HG03280 (cell line): ENCODE results near the gene KLC1.

Experiments used
- ATAC-seq: cut with Tn5 transposase; IDR thresholded peaks from one replicate; pipeline ENCODE4 v1.9.1; 2021; ENCODE audit warnings: mild to moderate bottlenecking, moderate library complexity; ENCODE audit not compliant: unreplicated experiment

The KLC1 gene

DNA sequence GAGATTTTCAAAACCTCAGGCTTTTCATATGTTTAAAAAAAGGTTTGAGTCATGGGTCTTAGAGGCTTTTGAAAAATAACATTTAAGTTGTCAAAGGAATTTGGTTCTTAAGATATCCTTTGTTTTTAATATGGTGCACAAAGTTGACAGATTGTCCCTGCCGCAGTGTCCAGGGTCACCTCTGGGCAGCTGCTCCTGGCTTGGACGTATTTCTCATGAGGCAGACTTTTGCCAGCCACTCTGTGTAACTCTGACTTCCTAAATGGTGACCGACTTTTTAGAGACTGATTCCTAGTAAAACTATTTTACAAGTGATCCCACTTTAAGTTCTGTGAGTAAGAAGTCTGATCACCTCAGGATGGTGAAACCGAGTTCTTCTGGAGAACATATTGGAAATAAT lies 58.7 kb downstream of the KLC1 start:
- no peak for ATAC-seq

DNA sequence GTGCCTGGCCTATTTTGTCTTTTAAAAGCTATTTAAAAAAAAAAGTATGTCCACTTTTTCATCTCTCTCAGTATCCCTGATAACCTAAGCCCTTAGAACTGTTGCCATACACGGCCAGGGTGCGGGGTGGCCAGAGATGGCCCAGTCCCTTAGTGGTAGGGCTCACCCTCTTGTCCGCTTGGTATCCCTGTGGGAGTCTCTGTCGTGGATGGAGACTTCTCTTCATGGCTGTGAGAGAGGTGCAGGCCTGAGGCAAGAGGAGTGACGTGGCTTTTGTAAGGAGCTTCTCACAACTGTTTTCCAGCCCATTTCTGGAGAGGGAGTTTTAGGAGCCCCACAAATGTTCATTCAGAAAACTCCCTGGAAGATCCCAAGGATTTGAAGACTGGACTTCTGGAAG lies 59.4 kb downstream of the KLC1 start:
- ATAC-seq, result no peak

DNA sequence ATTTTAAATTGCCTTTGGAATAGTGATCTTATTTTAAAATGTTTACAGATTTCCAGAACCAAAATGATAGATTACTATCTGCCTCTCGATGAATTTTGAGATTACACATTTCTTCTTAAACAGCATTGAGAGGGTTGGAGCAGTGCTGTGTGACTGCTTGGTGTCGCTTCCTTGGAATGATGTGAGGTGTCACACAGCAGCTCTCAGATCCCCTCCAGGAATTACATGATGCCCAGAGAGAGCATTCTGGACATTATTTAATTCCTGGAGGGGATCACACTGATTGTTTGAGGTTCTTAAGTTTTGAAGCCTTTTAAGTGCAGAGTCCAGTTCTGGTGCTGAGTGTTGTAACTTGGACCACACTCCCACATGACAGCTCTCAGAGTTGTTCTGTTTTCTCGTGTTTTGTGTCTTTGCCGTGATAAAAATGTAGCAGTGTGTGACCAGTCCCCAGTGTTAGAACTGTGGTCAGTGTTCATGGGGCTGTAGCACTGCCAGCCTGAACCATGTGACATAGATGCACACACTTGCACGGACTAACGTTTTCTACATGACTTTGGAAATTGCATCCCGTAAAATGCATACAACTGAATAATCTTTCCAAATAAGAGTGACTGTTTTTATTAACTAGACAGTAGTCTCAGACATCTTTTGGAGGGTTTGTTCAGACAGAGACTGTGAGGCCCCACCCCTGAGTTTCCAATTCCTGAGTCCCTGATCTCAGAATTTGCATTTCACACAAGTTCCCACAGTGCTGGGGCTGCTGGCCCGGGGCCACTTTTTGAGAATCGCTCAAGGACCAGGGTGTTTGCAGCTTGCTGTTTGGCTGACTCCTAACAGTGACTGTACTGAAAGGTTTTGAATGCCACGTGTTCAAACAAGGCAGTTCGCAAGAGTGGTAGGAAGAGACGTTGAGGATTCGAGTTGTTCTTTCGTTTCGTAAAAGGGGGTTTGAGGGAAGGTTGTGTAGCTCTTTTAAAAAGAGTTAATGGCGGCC lies 60.2 kb downstream of the KLC1 start:
- no peak for ATAC-seq

DNA sequence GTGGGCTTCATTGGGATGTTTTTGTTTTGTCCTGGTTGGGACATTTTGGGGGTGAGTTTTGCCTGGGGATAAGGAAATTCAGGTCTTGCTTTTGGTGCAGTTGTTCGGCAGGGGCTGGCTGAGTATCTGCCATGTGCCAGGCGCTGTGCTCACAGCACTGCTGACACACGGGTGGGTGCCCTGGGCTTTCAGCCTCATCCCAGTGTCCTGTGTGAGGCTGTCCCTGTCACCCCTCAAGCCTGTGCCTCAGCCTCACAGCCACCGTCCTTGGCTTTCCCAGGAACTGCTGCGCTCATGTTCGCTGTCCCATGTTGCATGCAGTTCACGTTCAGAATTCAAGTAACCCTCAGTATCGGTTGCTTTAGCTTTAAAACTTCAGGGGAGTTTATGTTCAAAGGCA lies 61.3 kb downstream of the KLC1 start:
- no peak for ATAC-seq

DNA sequence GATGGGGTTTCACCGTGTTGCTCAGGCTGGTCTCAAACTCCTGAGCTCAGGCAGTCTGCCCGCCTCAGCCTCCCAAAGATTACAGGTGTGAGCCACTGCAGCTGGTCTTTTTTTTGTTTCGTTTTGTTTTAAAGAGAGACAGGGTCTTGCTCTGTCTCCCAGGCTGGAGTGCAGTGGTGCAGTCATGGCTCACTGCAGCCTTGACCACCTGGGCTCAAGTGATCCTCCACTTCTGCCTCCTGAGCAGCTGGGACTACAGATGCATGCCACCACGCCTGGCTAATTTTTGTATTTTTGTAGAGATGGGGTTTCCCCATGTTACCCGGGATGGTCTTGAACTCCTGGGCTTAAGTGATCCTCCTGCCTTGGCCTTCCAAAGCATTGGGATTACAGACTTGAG lies 62.6 kb downstream of the KLC1 start:
- peak; percentile 63 for ATAC-seq

DNA sequence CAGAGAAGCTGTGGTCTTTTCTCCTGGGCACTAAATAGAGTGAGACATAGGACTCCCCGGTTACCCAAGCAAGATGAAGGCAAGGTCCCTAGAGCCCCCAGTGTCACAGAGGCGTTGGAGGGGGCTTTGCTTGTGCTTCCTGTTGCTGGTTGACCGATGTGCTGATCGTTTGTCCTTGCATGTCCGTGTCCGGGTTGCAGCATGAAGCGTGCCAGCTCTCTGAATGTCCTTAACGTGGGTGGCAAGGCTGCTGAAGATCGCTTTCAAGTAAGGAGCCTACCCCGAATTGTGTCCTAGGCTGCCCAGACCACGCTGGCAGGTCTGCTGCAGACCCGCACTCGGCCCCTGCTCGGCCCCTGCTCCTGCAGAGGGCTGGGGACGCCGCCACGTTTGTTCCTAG lies 63.1 kb downstream of the KLC1 start:
- ATAC-seq, result no peak

DNA sequence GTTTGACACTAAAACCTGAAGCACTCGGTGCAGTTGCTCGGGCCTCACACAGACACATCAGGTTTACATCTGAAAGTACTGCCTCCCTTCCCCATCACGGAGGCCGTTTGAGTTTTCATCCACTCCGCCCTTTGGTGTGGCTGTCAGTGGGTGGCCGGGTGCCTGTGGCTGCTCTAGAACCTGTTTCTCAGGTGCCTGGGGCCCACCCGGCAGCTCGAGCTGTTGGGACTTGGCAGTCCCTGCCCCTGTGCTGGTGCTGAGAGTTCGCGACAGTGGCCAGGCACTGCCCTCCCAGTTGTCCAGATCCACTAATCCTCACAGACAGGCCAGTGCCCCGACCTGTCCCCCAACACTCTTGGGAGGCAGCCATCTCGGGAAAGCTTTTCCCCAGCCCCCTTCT lies 63.9 kb downstream of the KLC1 start:
- ATAC-seq, result no peak

DNA sequence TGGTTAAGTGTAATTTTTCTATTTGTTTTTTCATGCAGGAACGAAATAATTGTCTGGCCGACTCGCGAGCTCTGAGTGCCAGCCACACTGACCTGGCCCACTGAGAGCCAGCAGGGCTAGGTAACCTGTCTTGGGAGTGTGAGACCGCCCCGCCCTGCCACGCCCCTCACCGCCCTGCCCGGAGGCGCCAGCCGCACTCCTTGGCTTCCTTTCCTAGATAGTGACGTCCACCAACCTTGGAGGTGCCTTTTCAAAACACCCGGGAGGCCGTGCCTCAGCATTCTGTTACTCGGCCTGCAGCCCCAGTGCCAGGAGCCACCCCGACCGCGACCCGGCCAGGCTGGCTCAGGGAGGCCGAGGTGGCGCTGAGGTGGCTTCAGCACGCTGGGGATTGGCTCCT lies 64.5 kb downstream of the KLC1 start:
- no peak for ATAC-seq

DNA sequence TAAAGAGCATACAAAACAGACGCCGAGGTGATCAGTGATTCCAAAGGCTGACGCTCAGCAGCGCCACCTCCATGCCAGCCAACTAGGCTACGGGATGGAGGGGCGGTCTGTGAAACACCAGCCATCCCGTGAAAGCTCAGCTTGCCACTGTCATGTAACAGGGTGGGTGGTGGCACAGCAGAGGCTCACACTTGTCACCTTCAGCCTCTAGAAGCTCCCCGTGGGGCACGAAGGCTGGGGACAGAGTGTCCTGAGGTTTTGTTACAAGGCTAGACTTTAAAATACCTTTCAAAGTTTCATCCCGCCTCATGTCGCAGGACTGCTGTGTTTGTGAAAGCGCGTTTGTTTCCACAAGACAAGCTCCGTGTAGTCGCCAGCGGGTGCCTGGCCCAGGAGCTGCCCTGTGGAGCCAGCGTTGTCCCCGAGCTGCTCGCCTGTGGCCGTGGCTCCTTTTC lies 65.6 kb downstream of the KLC1 start:
- ATAC-seq, result no peak

DNA sequence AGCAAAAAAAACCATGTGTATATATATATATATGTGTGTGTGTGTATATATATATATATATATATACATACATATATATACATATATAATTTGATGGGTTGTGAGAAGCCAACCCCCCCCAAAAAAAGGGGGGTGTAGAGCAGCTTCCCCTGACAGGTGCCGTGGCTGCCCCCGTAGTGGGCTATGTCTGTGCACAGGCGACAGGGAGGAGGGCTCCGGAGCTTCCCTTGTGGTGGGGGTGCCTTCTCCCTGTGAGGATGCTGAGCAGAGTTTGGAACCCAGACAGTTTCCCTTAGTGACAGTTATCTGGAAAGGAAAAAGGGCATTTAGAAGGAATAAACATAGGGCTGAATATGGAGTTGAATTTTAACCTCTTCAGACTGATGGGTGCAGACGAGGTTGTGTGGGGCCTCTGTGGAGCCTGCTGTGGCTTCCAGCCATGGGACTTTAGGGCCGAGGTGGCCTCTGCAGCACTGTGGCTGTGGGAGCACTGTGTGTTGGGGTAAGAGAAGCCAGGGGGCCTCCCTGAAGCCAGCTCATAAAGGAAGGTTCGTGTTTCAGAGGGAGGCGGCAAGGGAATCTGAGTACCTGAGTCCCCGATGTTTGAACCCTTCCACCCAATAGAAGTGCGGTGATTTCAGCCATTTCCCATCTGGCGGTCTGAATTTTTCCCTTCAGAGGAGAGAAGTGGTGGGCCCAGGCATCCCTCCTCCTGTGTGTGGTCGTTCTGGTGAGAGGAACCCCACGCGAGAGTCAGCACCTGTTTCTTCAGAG lies 66.5 kb downstream of the KLC1 start:
- no peak for ATAC-seq

DNA sequence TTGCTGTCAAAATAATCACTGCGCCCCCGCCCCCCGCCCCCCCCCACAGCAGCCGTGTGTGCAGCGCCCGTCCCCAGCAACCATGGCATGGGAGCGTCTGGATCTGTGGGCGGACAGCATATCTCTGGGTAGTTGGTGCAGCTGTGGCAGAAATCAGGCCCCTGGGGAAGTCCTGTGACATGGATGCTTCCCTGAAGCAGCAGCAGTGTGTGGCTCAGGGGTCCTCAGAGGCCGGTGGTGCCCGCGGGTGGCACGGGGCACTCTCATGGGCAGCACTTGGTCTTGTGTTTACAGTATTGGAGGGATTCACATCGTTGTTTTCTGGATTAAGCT lies 67.0 kb downstream of the KLC1 start:
- no peak for ATAC-seq

DNA sequence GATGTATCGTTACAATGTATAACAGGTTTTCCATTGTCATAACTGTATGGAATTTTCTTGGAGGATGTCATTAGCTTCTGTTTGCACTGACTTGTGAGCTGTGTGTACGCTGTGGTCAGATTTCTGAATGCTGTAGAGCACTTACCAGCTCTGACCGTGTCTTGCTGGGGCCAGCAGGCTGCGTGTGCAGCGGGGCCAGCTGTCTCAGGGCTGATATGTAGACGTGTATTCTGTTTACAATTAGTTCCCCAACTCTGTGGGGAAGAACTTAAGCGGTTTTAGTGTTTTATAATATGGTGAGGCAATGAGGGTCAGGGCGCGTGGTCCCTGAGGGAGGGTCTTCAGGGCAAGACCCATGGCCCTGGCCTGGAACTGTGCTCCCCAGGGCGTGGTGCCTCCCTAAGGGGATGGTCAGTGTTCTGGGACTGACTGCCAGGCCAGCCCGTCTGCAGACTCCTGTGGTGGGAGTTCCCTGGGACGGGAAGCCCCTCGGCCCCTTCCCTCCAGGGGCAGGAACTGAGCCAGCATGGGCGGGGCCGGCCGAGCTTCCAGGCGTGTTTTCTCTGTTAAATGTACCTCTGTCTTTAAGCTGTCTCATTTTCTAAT lies 67.6 kb downstream of the KLC1 start:
- no peak for ATAC-seq

DNA sequence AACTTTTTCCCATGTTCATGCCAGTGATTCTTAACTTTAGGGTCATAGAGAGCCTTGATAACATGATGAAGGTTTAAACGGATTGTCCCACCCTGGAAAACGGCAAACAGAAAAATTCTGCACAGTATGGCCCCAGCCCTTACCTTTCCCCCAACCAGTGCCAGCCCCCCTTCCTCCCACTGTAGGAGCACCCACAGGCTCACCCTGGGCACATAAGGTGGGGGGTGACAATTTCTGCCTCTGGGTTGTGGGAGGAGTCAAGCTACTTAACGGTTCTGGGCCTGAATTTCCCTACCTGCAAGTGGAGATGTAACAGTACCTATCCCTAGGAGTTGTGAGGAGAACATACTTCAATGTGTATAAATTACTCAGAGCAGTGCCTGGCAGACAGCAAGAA lies 68.2 kb downstream of the KLC1 start:
- no peak for ATAC-seq

DNA sequence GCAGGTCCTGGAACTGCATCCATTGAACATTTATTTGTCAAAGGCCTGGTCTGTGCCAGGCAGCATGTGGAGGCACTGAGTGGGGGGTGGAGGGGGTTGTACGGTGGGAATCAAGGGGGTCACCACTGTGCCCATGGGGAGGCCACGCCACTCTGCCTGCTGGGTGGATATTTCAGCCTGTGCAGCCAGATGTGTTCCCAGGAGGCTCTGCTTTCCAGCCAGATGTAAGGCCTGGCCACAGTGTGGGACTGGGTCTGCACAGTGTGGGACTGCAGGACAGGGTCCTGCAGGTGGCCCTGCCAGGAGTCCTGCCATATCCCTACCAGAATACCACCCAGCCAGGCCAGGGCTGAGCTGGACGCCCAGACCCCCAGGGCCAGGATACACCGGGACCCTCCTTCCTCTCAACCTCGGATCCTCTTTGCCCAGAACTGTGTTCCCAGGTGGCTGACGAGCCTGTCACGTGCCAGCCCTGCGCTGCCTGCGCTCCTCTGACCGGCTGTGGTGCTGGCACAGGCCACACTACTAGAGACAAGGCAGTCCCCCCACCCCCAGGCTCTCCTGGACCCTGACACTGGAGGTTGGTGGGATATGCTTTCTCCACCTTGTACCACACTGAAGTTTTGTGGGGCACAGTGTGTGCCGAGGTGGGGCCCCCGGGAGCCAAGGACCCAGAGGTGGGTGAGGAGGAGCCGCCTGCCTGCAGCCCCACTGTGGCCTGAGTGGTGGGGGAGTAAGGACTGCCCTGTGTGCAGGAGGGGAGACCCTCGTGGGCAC lies 68.8 kb downstream of the KLC1 start:
- no peak for ATAC-seq

DNA sequence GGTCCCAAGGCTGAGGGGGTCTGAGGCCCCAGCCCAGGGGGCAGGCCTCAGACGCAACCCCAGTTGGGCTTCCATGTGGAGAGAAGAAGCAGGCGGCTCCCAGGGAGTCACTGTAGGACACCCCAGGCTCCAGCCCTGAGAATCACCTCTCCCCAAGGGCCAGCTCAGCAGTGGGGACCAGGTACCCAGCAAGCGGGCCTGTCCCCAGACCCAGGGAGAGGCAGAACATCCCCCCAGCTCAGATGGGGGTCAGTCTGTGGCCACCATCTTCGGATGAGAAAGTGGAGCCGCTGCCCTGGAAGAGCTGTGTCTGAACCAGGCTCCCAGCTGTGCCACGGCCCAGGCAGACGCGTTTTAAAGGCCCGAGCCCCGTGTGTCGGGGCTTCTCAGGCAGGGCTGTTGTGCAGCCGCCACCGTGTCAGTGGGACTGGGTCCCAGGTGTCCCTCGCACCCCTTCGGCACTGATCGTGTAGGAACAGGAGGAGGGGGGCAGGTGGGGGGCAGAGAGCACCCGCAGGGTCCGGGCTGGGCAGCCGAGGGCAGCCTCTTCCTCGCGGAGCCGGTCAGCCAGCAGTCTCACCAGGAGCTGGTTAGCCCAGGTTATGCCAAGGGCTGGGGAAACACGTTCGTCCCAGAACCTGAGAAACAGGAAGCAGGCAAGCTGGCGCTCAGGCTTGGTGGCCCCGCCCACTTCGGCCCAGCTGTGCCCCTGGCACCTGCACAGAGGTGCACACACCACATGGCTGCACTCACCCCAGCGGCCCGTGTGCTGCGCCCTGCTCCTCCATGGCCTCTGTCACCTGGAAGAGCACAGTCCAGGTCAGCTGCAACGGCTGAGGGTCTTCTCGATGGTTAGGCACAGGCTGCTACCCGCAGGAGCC lies 69.6 kb downstream of the KLC1 start:
- no peak for ATAC-seq

DNA sequence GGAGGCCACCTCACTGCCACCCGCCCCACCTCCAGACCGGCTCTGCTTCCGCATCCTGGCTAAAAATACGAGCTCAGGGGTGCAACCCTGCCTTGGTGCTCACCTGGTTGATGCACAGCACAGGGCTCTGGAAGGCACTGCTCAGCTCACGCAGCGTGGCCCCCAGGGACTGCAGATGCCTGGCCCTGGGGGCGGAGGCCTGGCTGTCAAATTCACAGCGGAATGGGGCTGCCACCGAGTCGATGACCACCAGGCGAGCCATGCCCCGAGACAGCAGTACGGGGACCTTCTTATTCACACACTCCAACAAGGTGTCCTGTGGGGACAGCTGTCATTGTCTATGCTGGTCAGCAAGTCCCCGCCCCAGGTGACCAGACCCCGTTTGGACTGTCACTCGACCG lies 70.2 kb downstream of the KLC1 start:
- no peak for ATAC-seq

DNA sequence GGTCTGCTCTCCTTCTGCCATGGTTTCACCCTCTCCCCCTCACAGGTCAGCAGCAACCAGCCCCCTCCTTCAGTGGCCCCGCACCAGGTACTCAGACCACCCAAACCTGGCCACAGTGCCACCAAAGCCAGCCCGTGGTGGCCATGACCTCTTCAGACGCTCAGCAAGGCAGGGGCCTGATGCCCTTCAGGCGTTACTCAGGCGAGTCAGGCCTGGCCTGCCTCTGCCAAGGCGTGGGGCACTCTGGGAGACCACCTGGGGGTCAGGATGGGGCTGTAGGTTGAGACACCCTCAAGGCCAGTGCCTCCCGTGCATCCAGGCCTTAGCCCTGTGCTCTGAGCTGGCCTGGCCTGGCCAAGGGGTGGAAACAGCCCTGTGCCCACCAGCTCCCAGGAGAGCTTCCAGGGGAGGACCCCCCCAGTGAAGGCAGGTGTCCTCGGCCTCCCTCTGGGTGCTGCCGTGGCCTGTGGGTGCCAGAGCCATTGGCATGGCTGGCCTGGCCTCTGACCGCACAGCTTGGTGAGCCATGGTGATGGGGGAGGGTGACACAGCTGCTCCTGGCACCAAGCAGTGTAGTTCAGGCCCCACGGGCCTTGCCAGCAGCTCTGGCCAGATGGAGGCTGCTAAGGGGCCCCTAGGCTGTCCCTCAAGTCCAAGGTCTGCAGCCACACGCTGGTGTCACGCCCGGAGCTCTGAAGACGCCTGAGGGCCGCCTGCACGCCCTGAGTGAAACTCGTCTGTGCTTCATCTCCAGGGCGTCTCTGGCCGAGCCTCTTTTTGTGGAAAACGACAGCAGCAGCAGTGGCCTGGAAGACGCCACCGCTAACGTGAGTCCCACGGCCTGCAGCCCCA lies 71.1 kb downstream of the KLC1 start:
- no peak for ATAC-seq

DNA sequence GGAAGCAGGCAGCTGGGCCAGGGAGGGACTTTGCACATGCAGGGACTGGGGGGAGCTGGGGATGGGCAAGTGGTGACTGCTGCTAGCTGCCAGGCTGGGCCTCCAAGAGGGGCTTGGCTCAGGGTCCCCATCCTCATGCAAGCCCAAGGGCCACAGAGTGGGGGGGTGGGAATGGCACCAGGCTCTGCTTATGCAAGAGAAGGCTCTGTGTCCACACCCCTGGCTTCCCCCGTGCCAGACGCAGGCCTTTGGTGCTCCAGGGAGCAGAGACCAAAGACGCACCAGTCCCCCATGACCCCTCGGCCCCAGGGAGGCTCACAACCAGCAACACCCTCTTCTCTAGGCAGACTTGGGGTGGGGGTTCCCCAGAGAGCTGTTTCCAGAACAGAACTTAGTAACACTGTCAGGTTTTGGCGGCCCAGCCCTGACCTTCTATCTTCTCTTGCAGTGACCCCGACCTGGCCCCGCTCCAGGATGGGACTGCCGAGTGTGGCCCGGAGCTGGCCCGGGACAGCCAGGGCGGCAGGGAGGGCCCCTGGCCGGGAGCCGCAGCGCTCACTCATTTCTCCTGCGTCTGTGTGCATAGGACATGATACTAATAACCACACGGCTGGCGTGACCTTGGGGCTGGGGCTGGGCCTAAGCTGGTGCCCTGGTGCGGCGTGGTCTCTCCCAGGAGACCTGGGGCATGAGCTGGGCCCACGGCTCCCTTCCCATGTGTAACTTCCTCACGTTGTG lies 71.9 kb downstream of the KLC1 start:
- no peak for ATAC-seq
